IMR-90 (cell line): ENCODE results near the gene CD101. TPM values are rescaled to one million over a fixed set of nuclear protein-coding genes. Genes with fewer than 3 reads are reported as not detected.

Source experiments
- ATAC-seq: fragments of 200-7000 bp; cut with Tn5 transposase; 2 replicates; pipeline ENCODE4 v1.9.1; 2020; ENCODE audit warnings: low read depth, mild to moderate bottlenecking, moderate library complexity
- BruUV-seq: library from RNA; stranded (reverse); fragments of 400-500 nt; replicated peaks from 2 replicates; lab custom pipeline; 2021; lab: Mats Ljungman, UMichigan
- CTCF ChIA-PET: fragments of 300-600 bp; formaldehyde crosslinking; extraction: SDS; loops from one replicate; lab custom pipeline; 2021; ENCODE audit warnings: antibody characterized with exemption; lab: Yijun Ruan, JAX
- POLR2A ChIA-PET: fragments of 300-600 bp; sonication (Branson Sonifier 250); formaldehyde crosslinking; loops from one replicate; lab custom pipeline; 2022; ENCODE audit warnings: antibody characterized with exemption; ENCODE audit not compliant: unreplicated experiment; lab: Charles Lee
- DNase-seq: peaks from one replicate; pipeline ENCODE4 v3.0.0; 2013
- H2AFZ ChIP-seq: replicated peaks from 2 replicates; pipeline ENCODE3; 2013; ENCODE audit warnings: low read length, mild to moderate bottlenecking; ENCODE audit not compliant: poor library complexity
- H2AK5ac ChIP-seq: 2 replicates; pipeline ENCODE4 v1.6.1; 2013; ENCODE audit warnings: low read depth, low read length, inconsistent platforms
- H2AK9ac ChIP-seq: replicated peaks from 2 replicates; pipeline ENCODE3; 2013; ENCODE audit warnings: mild to moderate bottlenecking, low read depth, low read length, moderate library complexity; ENCODE audit not compliant: poor library complexity
- H2BK120ac ChIP-seq: 2 replicates; pipeline ENCODE4 v1.6.1; 2013; ENCODE audit warnings: low read depth, low read length, inconsistent platforms
- H2BK15ac ChIP-seq: 3 replicates; pipeline ENCODE4 v1.6.1; 2013; ENCODE audit warnings: low read depth, low read length, inconsistent platforms
- H2BK20ac ChIP-seq: 2 replicates; pipeline ENCODE4 v1.6.1; 2013; ENCODE audit warnings: low read depth, mild to moderate bottlenecking, inconsistent platforms, low read length, moderate library complexity
- H2BK5ac ChIP-seq: 2 replicates; pipeline ENCODE4 v1.6.1; 2013; ENCODE audit warnings: mild to moderate bottlenecking, low read depth, low read length, inconsistent platforms; ENCODE audit not compliant: poor library complexity, severe bottlenecking
- H3K14ac ChIP-seq: replicated peaks from 2 replicates; pipeline ENCODE4 v1.6.1; 2013; ENCODE audit warnings: low read depth, low read length, inconsistent platforms
- H3K18ac ChIP-seq: 2 replicates; pipeline ENCODE4 v1.6.1; 2013; ENCODE audit warnings: low read depth, low read length, control low read depth
- H3K23ac ChIP-seq: 2 replicates; pipeline ENCODE4 v1.6.1; 2013; ENCODE audit warnings: low read depth, low read length, inconsistent platforms
- H3K27ac ChIP-seq: 2 replicates; pipeline ENCODE4 v1.5.1; 2013; ENCODE audit warnings: mild to moderate bottlenecking, control low read depth, low read length; ENCODE audit not compliant: insufficient read depth
- H3K27me3 ChIP-seq: 2 replicates; pipeline ENCODE4 v1.6.1; 2013; ENCODE audit warnings: low read length; ENCODE audit not compliant: control insufficient read depth, insufficient read depth
- H3K36me3 ChIP-seq: 2 replicates; pipeline ENCODE4 v1.6.1; 2013; ENCODE audit warnings: low read length, mixed read lengths; ENCODE audit not compliant: control insufficient read depth, insufficient read depth
- H3K4ac ChIP-seq: 2 replicates; pipeline ENCODE4 v1.6.1; 2013; ENCODE audit warnings: low read depth, low read length, inconsistent platforms
- H3K4me1 ChIP-seq: 2 replicates; pipeline ENCODE4 v1.6.1; 2013; ENCODE audit warnings: low read length, mixed read lengths; ENCODE audit not compliant: control insufficient read depth, insufficient read depth
- H3K4me2 ChIP-seq: 2 replicates; pipeline ENCODE4 v1.6.1; 2013; ENCODE audit warnings: low read depth, mild to moderate bottlenecking, control low read depth, low read length, moderate library complexity
- H3K4me3 ChIP-seq: 2 replicates; pipeline ENCODE4 v1.5.1; 2013; ENCODE audit warnings: low read depth, mild to moderate bottlenecking, control low read depth, low read length, moderate library complexity; ENCODE audit not compliant: insufficient read depth
- H3K56ac ChIP-seq: 2 replicates; pipeline ENCODE4 v1.6.1; 2013; ENCODE audit warnings: low read length, inconsistent platforms; ENCODE audit not compliant: insufficient read depth; ENCODE audit errors: extremely low read depth
- H3K79me1 ChIP-seq, 2 experiments: 2 replicates each; pipeline ENCODE4 v1.6.1; 2013; ENCODE audit warnings: low read length in 2 of 2, inconsistent platforms in 1 of 2, low read depth in 1 of 2
- H3K9ac ChIP-seq: 2 replicates; pipeline ENCODE4 v1.6.1; 2013; ENCODE audit warnings: low read depth, low read length, control low read depth
- H3K9me1 ChIP-seq: 2 replicates; pipeline ENCODE4 v1.6.1; 2013; ENCODE audit warnings: low read length, inconsistent platforms; ENCODE audit not compliant: insufficient read depth
- H3K9me3 ChIP-seq: 2 replicates; pipeline ENCODE4 v1.6.1; 2013; ENCODE audit warnings: low read length; ENCODE audit not compliant: control insufficient read depth, insufficient read depth
- H4K20me1 ChIP-seq: 2 replicates; pipeline ENCODE4 v1.6.1; 2013; ENCODE audit warnings: low read length, inconsistent platforms; ENCODE audit not compliant: insufficient read depth
- H4K5ac ChIP-seq: 2 replicates; pipeline ENCODE4 v1.6.1; 2013; ENCODE audit warnings: mild to moderate bottlenecking, low read depth, low read length, control low read depth
- H4K8ac ChIP-seq, 2 experiments: 2 replicates each; pipeline ENCODE4 v1.6.1; 2013; ENCODE audit warnings: low read depth in 2 of 2, low read length in 2 of 2, control low read depth in 1 of 2, inconsistent platforms in 1 of 2
- H4K91ac ChIP-seq: 2 replicates; pipeline ENCODE4 v1.6.1; 2013; ENCODE audit warnings: low read depth, low read length, inconsistent platforms; ENCODE audit not compliant: insufficient read depth
- BHLHE40 ChIP-seq: fragments of 150-350 bp; IDR thresholded peaks from 2 replicates; pipeline ENCODE4 v1.6.1; 2016; ENCODE audit warnings: mild to moderate bottlenecking, low read depth, low read length
- FOS ChIP-seq: fragments of 150-350 bp; IDR thresholded peaks from 2 replicates; pipeline ENCODE4 v1.6.1; 2016; ENCODE audit warnings: low read depth, low read length
- MAZ ChIP-seq: IDR thresholded peaks from 2 replicates; pipeline ENCODE4 v1.6.1; 2012; ENCODE audit warnings: low read depth, mild to moderate bottlenecking, low read length, improper control_type of control experiment, moderate library complexity, borderline replicate concordance
- MXI1 ChIP-seq: IDR thresholded peaks from 2 replicates; pipeline ENCODE4 v1.6.1; 2012; ENCODE audit warnings: low read depth, mild to moderate bottlenecking, low read length, moderate library complexity, borderline replicate concordance
- POLR2A ChIP-seq: IDR thresholded peaks from 2 replicates; pipeline ENCODE4 v1.6.1; 2012; ENCODE audit warnings: mild to moderate bottlenecking, low read depth, low read length
- SMC3 ChIP-seq: fragments of 150-350 bp; IDR thresholded peaks from 2 replicates; pipeline ENCODE4 v1.6.1; 2016; ENCODE audit warnings: low read depth, mild to moderate bottlenecking, antibody characterized with exemption, low read length, moderate library complexity
- WGBS, 2 experiments: methylation state at CpG; one replicate each; pipeline versions ENCODE4 v1.1.5 to v1.1.7; 2013; ENCODE audit warnings: missing lambda C conversion rate in 2 of 2; ENCODE audit not compliant: insufficient read length in 1 of 2; ENCODE audit errors: extremely low coverage in 2 of 2; 5-methylcytosine and 5-hydroxymethylcytosine counted together
- dilution Hi-C: fragments of 300-500 bp; cut with HindIII; formaldehyde crosslinking; loops from one replicate; pipeline ENCODE4 v1.14.3; 2018; ENCODE audit warnings: low sequenced_read_pairs; ENCODE audit not compliant: unreplicated experiment
- in situ Hi-C: fragments of 300-500 bp; cut with MboI; formaldehyde crosslinking; loops from 3 replicates; pipeline ENCODE4 v1.14.3; 2019; ENCODE audit warnings: low sequenced_read_pairs, inconsistent platforms, mixed read lengths
- intact Hi-C: fragments of 100-400 bp; cut with micrococcal nuclease; formaldehyde crosslinking; loops from 2 replicates; pipeline ENCODE4 v1.10.0; 2022
- polyA plus RNA-seq, 3 experiments: library from polyadenylated mRNA; depleted of rRNA; stranded (reverse); fragments of >200 nt; gene quantifications; 2 replicates each; pipeline ENCODE4 v1.2.3, GENCODE V29; 2012; ENCODE audit warnings: low replicate concordance in 1 of 3
- total RNA-seq: library from RNA; depleted of rRNA; stranded (reverse); fragments of >200 nt; gene quantifications from 2 replicates; pipeline ENCODE4 v1.2.3, GENCODE V29; 2012
- TF ChIP-seq, protein P1 (sequence below): fragments of 150-350 bp; IDR thresholded peaks from 2 replicates; pipeline ENCODE4 v1.6.1; 2017; ENCODE audit warnings: mild to moderate bottlenecking, antibody characterized with exemption, low read length, low read depth
- TF ChIP-seq, protein P2 (sequence below): conservative IDR thresholded peaks from 2 replicates; pipeline ENCODE4 v1.5.1; 2012; ENCODE audit warnings: mild to moderate bottlenecking, low read depth, low read length, improper control_type of control experiment

CD101 gene
- total and polyA plus RNA-seq, 2 of the 4 experiments (the other 2 are of a cell fraction) = not detected

DNA sequence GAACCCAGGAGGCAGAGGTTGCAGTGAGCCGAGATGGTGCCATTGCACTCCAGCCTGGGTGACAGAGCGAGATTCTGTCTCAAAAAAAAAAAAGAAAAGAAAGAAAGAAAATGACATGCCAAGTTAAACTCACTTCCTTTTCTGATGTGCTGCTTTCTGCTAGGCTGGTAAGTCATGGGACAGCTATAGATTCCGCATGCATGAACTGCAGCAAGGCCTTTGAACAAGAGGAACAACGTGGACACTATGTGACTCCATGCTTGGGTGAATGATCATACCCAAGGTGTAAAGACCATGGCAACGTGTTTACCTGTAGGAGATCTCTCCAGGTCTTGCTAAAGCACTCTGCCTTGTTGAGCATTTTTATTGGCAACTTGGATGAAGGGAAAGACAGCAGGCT is 48.3 kb downstream of the CD101 start:
- no peak overlapping the region for H3K4me2 ChIP-seq
- CTCF ChIA-PET = interaction anchor here (0.7 kb wide), 1 partner anchor 136 kb away, joined by 3 read pairs; no protein-coding TSS in a partner anchor
- H3K4me1 ChIP-seq = no peaks in the 10 kb centered on the region
- H3K4ac ChIP-seq = no peak overlapping the region
- no TSS peak for BruUV-seq
- 71% methylated on average over 2 of the region's 5 CpGs; no CpG with 5 or more reads in 1 of the 2 experiments for WGBS, 2 experiments
- no peak overlapping the region for H4K5ac ChIP-seq
- H3K9me3 ChIP-seq = no peaks in the 10 kb centered on the region
- no peaks in the 10 kb centered on the region for H3K36me3 ChIP-seq
- H3K18ac ChIP-seq = no peak overlapping the region
- no peak overlapping the region for H3K27ac ChIP-seq
- no peaks in the 10 kb centered on the region for H4K20me1 ChIP-seq
- no peak overlapping the region for H2AK5ac ChIP-seq
- H4K91ac ChIP-seq = no peak overlapping the region
- peaks cover 4% of the 10 kb centered on the region; the same call in 1 of the 2 replicates for H3K9me1 ChIP-seq
- intact Hi-C loops (loop anchor here (10.0 kb wide), 1 partner anchor 205 kb away; no protein-coding TSS in a partner anchor), dilution Hi-C loops (no loop called here), in situ Hi-C loops (loop anchor here (5.0 kb wide), 1 partner anchor 318 kb away; no protein-coding TSS in a partner anchor)
- no peak overlapping the region for H3K4me3 ChIP-seq
- no peak overlapping the region for H3K14ac ChIP-seq
- no peak overlapping the region for H2AFZ ChIP-seq
- no peaks in the 10 kb centered on the region for H3K27me3 ChIP-seq
- H2BK5ac ChIP-seq = no peak overlapping the region
- DNase-seq (no peak), ATAC-seq (no peak)
- H3K79me1 ChIP-seq = no peaks in the 10 kb centered on the region
- H3K56ac ChIP-seq = no peak overlapping the region
- H2BK120ac ChIP-seq = no peak overlapping the region
- POLR2A ChIA-PET = no interaction called here
- no peak overlapping the region for H2AK9ac ChIP-seq
- TF ChIP-seq POLR2A (no peak), BHLHE40 (no peak), SMC3 (no peak), MAZ (no peak), MXI1 (no peak), FOS (no peak)
- TF ChIP-seq, protein P1, sequence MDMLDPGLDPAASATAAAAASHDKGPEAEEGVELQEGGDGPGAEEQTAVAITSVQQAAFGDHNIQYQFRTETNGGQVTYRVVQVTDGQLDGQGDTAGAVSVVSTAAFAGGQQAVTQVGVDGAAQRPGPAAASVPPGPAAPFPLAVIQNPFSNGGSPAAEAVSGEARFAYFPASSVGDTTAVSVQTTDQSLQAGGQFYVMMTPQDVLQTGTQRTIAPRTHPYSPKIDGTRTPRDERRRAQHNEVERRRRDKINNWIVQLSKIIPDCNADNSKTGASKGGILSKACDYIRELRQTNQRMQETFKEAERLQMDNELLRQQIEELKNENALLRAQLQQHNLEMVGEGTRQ = no peak
- TF ChIP-seq, protein P2, sequence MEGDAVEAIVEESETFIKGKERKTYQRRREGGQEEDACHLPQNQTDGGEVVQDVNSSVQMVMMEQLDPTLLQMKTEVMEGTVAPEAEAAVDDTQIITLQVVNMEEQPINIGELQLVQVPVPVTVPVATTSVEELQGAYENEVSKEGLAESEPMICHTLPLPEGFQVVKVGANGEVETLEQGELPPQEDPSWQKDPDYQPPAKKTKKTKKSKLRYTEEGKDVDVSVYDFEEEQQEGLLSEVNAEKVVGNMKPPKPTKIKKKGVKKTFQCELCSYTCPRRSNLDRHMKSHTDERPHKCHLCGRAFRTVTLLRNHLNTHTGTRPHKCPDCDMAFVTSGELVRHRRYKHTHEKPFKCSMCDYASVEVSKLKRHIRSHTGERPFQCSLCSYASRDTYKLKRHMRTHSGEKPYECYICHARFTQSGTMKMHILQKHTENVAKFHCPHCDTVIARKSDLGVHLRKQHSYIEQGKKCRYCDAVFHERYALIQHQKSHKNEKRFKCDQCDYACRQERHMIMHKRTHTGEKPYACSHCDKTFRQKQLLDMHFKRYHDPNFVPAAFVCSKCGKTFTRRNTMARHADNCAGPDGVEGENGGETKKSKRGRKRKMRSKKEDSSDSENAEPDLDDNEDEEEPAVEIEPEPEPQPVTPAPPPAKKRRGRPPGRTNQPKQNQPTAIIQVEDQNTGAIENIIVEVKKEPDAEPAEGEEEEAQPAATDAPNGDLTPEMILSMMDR = no peak
- no peak overlapping the region for H3K23ac ChIP-seq
- no peak overlapping the region for H4K8ac ChIP-seq
- H2BK15ac ChIP-seq = no peak overlapping the region
- H2BK20ac ChIP-seq = no peak overlapping the region
- no peak overlapping the region for H3K9ac ChIP-seq
